ENCODE data around the gene AKT1S1.

GRCh38 chr19:49921871-49922795, 45.0 kb upstream of the AKT1S1 start:
- TF ChIP-seq CTCF (conservative IDR thresholded peaks at IDR 0.05; ENCODE audit: low read depth, low read length) (no peak), EZH2 (IDR thresholded peaks at IDR 0.05; ENCODE audit: low read length, unreplicated experiment) (no peak), EZH2phosphoT487 (IDR thresholded peaks at IDR 0.05; ENCODE audit: borderline replicate concordance, low read length) (no peak)

Data from PC-3 (cell line).